Activated naive CD4-positive, alpha-beta T cell treated with Interleukin-2 at 50 U/mL for 16 hours (primary cell): Measurements from ENCODE around the gene PRKN.
"Not testable (repeated sequence)": the region's sequence is repeated elsewhere in the genome, so short reads cannot be mapped to it uniquely, and the experiment has no call there.

ENCODE experiments used
- DNase-seq: peaks from one replicate; pipeline ENCODE4 v3.0.0-alpha.2; 2020

The PRKN gene

GRCh38 chr6:162612613-162613012, 115.0 kb downstream of the PRKN start:
- no peak for DNase-seq

GRCh38 chr6:162610351-162610750, 117.2 kb downstream of the PRKN start:
- no peak for DNase-seq

- DNase-seq = no peak
Measured at GRCh38 chr6:162605881-162606280, 121.7 kb downstream of the PRKN start.

DNA sequence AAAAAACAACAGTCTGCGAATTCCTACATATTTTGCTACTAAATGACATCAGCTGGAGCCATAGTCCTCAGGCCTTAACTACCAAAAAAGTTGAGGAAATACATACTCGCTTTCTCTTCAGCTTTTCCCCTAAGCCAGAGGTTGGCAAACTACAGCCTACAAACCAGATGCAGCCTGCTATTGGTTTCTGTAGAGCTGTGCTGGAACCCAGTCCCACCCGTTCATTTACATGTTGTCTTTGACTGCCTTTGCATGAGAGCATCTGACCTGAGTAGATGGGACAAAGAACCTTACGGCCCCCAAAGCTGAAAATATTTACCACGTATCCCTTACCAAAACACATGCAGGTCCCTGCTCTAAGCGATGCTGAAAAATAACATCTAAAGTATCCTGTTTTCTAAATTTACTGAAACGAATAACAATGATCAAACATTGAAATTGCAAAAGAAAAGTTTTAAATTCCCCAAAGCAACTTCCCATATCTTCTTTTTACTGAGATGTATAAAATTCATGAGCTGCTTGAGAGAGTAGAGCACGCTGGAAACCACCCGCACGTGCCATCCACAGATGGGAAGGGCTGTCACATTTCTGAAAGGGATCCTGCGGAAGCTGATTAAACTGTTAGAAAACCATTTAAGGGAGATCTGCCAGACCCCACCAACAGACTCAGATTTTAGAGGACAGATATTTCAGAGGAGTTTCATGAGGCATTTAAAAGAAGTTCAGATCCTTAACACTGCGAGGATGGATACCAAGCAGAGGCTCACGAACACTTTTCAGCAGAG, 124.1 kb downstream of the PRKN start:
- no peak for DNase-seq

DNA sequence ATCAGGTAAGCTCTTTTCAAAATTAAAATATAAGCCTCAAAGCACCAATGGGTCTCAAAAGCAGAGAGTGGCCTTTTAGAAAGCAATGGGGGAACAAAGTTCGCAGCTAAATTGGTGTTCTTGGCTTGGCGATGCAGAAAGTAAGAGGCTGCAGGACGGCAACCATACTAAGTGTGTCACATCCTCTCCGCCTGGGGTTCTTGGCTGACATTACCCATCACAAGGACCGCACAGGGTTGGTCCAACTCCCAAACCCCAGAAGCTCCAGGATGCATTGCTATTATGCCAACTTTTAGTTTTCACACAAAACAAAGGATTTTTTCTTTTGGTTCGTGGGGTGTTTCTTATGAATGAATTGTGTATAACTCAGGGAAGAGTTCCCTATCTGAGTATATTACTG, 124.8 kb downstream of the PRKN start:
- no peak for DNase-seq

DNA sequence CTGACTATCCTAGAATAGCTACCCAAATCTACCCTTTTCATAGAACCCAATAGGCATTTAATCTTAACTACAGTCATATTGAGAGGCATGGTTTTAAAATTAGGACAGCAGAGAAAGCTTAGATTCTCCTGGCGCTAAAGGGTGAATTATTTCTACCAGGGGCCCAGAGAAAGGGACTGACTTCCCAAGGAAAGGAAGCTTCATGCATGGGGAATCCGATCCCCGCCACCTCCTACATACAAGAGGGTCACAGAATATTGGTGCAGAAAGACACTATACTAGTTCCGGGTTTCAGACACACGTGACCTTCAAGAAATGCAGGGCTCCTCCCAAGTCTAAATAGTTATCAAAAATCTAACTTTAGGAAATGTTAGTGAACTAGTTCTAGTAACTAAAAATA, 130.9 kb downstream of the PRKN start:
- no peak for DNase-seq

DNA sequence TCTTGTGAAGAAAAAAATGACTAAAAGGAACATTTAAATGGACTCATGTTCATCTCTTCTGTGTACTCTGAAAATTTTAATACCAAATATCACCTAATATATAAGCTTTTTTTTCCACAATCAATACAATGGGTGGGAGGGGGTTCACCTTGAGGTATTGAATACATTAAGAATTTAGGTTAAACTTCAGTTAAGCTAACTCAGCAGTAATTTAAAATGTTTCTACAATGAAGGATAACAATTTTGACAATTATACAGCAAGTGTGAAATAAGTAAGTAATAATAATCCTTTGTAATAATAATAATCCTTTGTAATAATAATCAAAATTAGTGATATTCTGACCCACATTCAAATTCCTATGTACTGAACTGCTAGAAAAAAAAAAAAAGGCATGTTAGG, 136.0 kb downstream of the PRKN start:
- no peak for DNase-seq

- no peak for DNase-seq
Measured at GRCh38 chr6:162581988-162582780, 145.4 kb downstream of the PRKN start.

- DNase-seq = no peak
Measured at GRCh38 chr6:162580619-162581018, 146.9 kb downstream of the PRKN start.

- no peak for DNase-seq
Measured at GRCh38 chr6:162576016-162576415, 151.6 kb downstream of the PRKN start.

- DNase-seq = no peak
Measured at GRCh38 chr6:162572240-162572639, 155.3 kb downstream of the PRKN start.

- no peak for DNase-seq
Measured at GRCh38 chr6:162568266-162568665, 159.3 kb downstream of the PRKN start.

GRCh38 chr6:162562041-162562440, 165.5 kb downstream of the PRKN start:
- DNase-seq = no peak

- no peak for DNase-seq
Measured at GRCh38 chr6:162560891-162561290, 166.7 kb downstream of the PRKN start.

- no peak for DNase-seq
Measured at GRCh38 chr6:162554531-162554930, 173.0 kb downstream of the PRKN start.

- DNase-seq = no peak
Measured at GRCh38 chr6:162546905-162547304, 180.7 kb downstream of the PRKN start.

- DNase-seq = no peak
Measured at GRCh38 chr6:162543221-162543620, 184.3 kb downstream of the PRKN start.

- no peak for DNase-seq
Measured at GRCh38 chr6:162541019-162541601, 186.5 kb downstream of the PRKN start.

DNA sequence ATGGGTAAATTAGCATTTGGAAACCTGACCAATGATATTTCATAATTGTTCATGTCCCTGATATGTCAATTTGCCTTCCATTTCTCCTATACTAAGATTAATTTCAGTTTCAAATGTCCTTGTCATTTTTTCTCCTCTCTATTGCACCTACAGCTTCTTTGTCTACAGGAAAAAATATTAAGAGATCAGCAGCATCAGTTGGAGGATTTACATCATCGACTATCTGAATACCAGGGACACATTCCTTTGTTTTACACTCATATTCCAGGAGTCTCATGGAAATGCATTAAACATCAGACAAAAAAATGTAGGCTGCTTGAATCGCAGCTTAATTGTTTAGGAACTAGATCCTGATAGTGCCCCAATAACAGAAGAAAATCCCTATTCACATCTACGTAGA, 188.2 kb downstream of the PRKN start:
- DNase-seq = no peak

DNA sequence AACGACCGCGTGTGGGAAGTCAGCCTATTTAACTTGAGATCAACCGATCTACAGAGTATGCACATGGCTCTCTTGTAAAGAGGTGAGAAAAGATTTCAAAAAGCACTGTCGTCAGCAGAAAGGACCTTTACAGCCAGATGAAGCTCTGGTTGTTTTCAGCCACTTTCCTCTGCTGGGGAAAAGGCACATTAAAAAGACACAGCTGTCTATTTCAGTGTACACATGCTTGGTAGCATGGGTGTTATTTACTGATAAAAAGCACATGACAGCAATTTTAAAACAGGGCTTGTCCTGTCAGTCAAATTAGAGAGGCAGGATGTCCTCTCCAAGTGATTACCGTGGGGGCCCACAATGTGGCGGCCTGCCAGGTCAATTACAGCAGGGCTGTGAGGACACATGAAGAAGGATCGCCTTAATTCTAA, 188.9 kb downstream of the PRKN start:
- no peak for DNase-seq

DNA sequence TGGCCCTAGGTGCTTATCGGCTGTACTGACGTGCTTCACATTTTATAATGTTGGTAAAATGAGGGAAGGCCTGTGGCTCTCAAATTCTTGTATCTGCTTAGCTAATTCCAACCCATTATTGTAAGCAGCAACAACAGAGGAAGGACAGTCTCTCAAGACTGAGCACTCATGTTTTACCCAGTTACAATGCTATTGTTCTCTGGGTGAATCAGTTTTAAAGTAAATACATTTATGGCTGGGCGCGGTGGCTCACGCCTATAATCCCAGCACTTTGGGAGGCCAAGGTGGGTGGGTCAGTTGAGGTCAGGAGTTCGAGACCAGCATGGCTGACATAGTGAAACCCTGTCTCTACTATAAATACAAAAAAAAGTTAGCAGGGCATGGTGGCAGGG, 194.6 kb downstream of the PRKN start:
- DNase-seq = no peak

DNA sequence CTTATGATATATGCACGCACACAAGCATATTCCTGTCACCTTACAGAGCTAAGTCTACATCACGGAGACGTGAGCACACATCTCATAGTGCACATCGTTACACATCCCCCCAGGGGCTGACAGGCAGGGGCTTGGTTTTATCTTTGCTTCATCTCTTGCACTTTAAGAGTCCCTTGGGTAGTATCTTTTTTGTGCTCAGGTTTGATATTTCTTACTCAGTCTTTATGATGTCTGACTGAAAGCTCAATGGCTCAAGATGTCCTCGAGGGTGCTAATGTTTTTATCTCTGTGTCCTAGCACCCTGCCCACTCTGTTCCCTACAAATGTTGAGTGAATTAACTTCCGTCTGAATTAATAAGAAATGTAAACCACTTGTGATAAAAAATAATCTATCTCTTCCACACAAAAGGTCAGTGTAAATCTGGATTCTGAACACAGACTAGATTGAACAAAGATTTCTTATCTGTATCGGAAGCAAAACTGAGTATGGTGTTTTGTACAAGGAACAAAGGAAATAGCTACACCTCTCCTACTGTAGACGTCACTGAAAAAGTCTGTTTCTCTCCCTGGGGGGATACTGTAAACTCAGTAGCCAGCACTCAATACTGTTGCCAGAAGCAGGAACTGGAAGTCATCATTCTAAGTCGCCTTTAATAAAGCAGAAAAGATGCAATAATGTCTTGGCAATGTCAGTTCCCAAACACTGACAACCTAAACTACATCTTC, 195.1 kb downstream of the PRKN start:
- DNase-seq = no peak

GRCh38 chr6:162531391-162531790, 196.2 kb downstream of the PRKN start:
- not testable (repeated sequence) for DNase-seq
